CD4-positive, alpha-beta T cell treated with Interleukin-12 subunit alpha and Interleukin-12 subunit beta, for 1 hour (primary cell): Measurements from ENCODE around the gene FIZ1.
A peak's percentile ranks its signal among the peaks of the same experiment; 100 is the strongest.

ENCODE experiments used
- DNase-seq: peaks from one replicate; pipeline ENCODE4 v3.0.0-alpha.2; 2020

Gene FIZ1

GRCh38 chr19:55611983-55612645 is 12.8 kb upstream of the FIZ1 start:
- DNase-seq = no peak

GRCh38 chr19:55611300-55611982 is 12.1 kb upstream of the FIZ1 start:
- DNase-seq = no peak

GRCh38 chr19:55609326-55609725 is 10.0 kb upstream of the FIZ1 start:
- DNase-seq = no peak

GRCh38 chr19:55606817-55607216 is 7.5 kb upstream of the FIZ1 start:
- DNase-seq = no peak

GRCh38 chr19:55606471-55606787 is 7.1 kb upstream of the FIZ1 start:
- DNase-seq = no peak

- DNase-seq = peak; percentile 75
Observed at GRCh38 chr19:55605637-55606470, 6.5 kb upstream of the FIZ1 start, which contains the start of gene ZNF865. Gene ZNF865 (plus strand): TSS chr19:55605647. CDS start chr19:55613619, 7,972 bp downstream.

- peak; percentile 99 for DNase-seq
Observed at GRCh38 chr19:55605207-55605636, 5.9 kb upstream of the FIZ1 start.

GRCh38 chr19:55603581-55604292 is 4.4 kb upstream of the FIZ1 start:
- DNase-seq = no peak

GRCh38 chr19:55603115-55603514 is 3.8 kb upstream of the FIZ1 start:
- no peak for DNase-seq

- DNase-seq = no peak
Observed at GRCh38 chr19:55602104-55603001, 3.0 kb upstream of the FIZ1 start.

GRCh38 chr19:55601084-55601483 is 1.8 kb upstream of the FIZ1 start:
- DNase-seq = no peak

GRCh38 chr19:55600662-55601028 is 1.3 kb upstream of the FIZ1 start:
- no peak for DNase-seq

GRCh38 chr19:55599842-55600661 is 735 bp upstream of the FIZ1 start, which contains the start of gene ZNF524:
Gene ZNF524 (plus strand): TSS chr19:55600288. CDS start chr19:55602113, 1,825 bp downstream.
- peak; percentile 90 for DNase-seq

GRCh38 chr19:55598719-55599467 is 424 bp downstream of the FIZ1 start:
- DNase-seq = peak; percentile 95

- no peak for DNase-seq
Observed at GRCh38 chr19:55598034-55598433, 1.3 kb downstream of the FIZ1 start.

GRCh38 chr19:55597501-55597921 is 1.8 kb downstream of the FIZ1 start:
- DNase-seq = no peak

- DNase-seq = no peak
Observed at GRCh38 chr19:55596304-55596703, 3.0 kb downstream of the FIZ1 start.

GRCh38 chr19:55594996-55595545 is 4.2 kb downstream of the FIZ1 start:
- DNase-seq = no peak

- no peak for DNase-seq
Observed at GRCh38 chr19:55593096-55593772, 6.1 kb downstream of the FIZ1 start.
